ENCODE results near the gene CXCL3.

GRCh38 chr4:74018116-74018515, 20.4 kb downstream of the CXCL3 start:
- no peak for TF ChIP-seq EP300 (IDR thresholded peaks at IDR 0.05)
- no peak for TF ChIP-seq CTCF (IDR thresholded peaks at IDR 0.05)

Measured in tibial nerve (tissue), 4 donors.